HepG2 (cell line): ENCODE measurements around the gene ABCB10. TPM values are rescaled to one million over a fixed set of nuclear protein-coding genes. Genes with fewer than 3 reads are reported as not detected.

Experiments
- ATAC-seq: fragments of 200-7000 bp; cut with Tn5 transposase; 3 replicates; pipeline ENCODE4 v1.9.1; 2020; ENCODE audit warnings: mild to moderate bottlenecking, moderate library complexity
- BruUV-seq: library from RNA; stranded (reverse); fragments of 400-500 nt; replicated peaks from 2 replicates; lab custom pipeline; 2021; lab: Mats Ljungman, UMichigan
- CTCF ChIA-PET: fragments of 300-600 bp; formaldehyde crosslinking; extraction: SDS; loops from one replicate; lab custom pipeline; 2021; ENCODE audit warnings: low total read pairs, inconsistent platforms, low intra/inter-chr PET ratio; lab: Yijun Ruan, JAX
- POLR2A ChIA-PET: fragments of 350-600 bp; sonication (Branson Sonifier 250); formaldehyde crosslinking; loops from one replicate; lab custom pipeline; 2020; ENCODE audit warnings: antibody characterized with exemption, inconsistent platforms; lab: Yijun Ruan, JAX
- DNase-seq: peaks from one replicate; pipeline ENCODE4 v3.0.0-alpha.2; 2015; ENCODE audit warnings: low spot score
- FAIRE-seq: peaks from 3 replicates; lab custom pipeline; 2011; peaks lifted over from hg19 to GRCh38; lab: Jason Lieb, UNC
- H2AFZ ChIP-seq: one replicate; pipeline ENCODE4 v1.6.1; 2011; ENCODE audit warnings: low read length, inconsistent platforms
- H3K27ac ChIP-seq: fragments of 300-600 bp; 3 replicates; pipeline ENCODE4 v1.8.0; 2011; ENCODE audit warnings: mixed run types, mild to moderate bottlenecking, mixed read lengths, low read length, inconsistent platforms; ENCODE audit not compliant: insufficient read depth; ENCODE audit errors: extremely low read length
- H3K27me3 ChIP-seq, 2 experiments: fragments of 200-600 bp in 1 of 2; 2 replicates in 1 of 2; 3 replicates in 1 of 2; pipeline versions ENCODE4 v1.6.0 to v1.8.0; 2011; ENCODE audit warnings: low read length in 2 of 2, mild to moderate bottlenecking in 2 of 2, moderate library complexity in 2 of 2, inconsistent platforms in 1 of 2; ENCODE audit not compliant: insufficient read depth in 2 of 2, control insufficient read depth in 1 of 2
- H3K36me3 ChIP-seq, 2 experiments: fragments of 200-600 bp in 1 of 2; replicated peaks in 1 of 2; 2 replicates in 1 of 2; 3 replicates in 1 of 2; pipeline versions ENCODE4 v1.5.1 to v1.8.0; 2011; ENCODE audit warnings: low read length in 2 of 2, inconsistent platforms in 1 of 2; ENCODE audit not compliant: insufficient read depth in 2 of 2, control insufficient read depth in 1 of 2
- H3K4me1 ChIP-seq: 2 replicates; pipeline ENCODE4 v1.5.1; 2012; ENCODE audit warnings: low read length, inconsistent platforms; ENCODE audit not compliant: insufficient read depth
- H3K4me2 ChIP-seq: 2 replicates; pipeline ENCODE4 v1.6.0; 2011; ENCODE audit warnings: low read depth, low read length, inconsistent platforms
- H3K4me3 ChIP-seq, 3 experiments: fragments of 200-600 bp in 1 of 3; sonication (generic), shearing (Covaris generic) in 1 of 3; replicated peaks in 1 of 3; 2 replicates each; pipeline ENCODE4 v1.5.1; 2011 to 2016; ENCODE audit warnings: low read length in 3 of 3, inconsistent platforms in 2 of 3, low read depth in 2 of 3, mild to moderate bottlenecking in 2 of 3, control low read depth in 1 of 3, mixed read lengths in 1 of 3; ENCODE audit not compliant: insufficient read depth in 1 of 3
- H3K79me2 ChIP-seq: one replicate; pipeline ENCODE4 v1.6.1; 2011; ENCODE audit warnings: low read length, inconsistent platforms; ENCODE audit not compliant: insufficient read depth
- H3K9ac ChIP-seq: 2 replicates; pipeline ENCODE4 v1.6.0; 2011; ENCODE audit warnings: mild to moderate bottlenecking, low read depth, low read length, inconsistent platforms; ENCODE audit not compliant: insufficient read depth
- H3K9me3 ChIP-seq: 2 replicates; pipeline ENCODE4 v1.5.1; 2012; ENCODE audit warnings: mild to moderate bottlenecking, low read length
- H4K20me1 ChIP-seq: 2 replicates; pipeline ENCODE4 v1.6.0; 2011; ENCODE audit warnings: inconsistent platforms, mild to moderate bottlenecking, low read length, moderate library complexity; ENCODE audit not compliant: insufficient read depth
- CBX5 ChIP-seq: sonication (generic); formaldehyde crosslinking; IDR thresholded peaks from 2 replicates; pipeline ENCODE4 v1.4.0; 2020; ENCODE audit warnings: missing genetic modification reagents, borderline replicate concordance
- HOXA7 ChIP-seq: sonication (generic); formaldehyde crosslinking; IDR thresholded peaks from 2 replicates; pipeline ENCODE4 v1.8.1; 2022; ENCODE audit warnings: mild to moderate bottlenecking, missing genetic modification reagents, moderate library complexity
- KLF9 ChIP-seq: IDR thresholded peaks from 2 replicates; pipeline ENCODE4 v1.6.1; 2016; ENCODE audit warnings: low read depth
- MAFG ChIP-seq: sonication (generic); formaldehyde crosslinking; IDR thresholded peaks from 2 replicates; pipeline ENCODE4 v1.5.1; 2020; ENCODE audit warnings: mild to moderate bottlenecking, missing genetic modification reagents
- MLLT10 ChIP-seq: sonication (generic); formaldehyde crosslinking; IDR thresholded peaks from 2 replicates; pipeline ENCODE4 v1.4.0; 2020; ENCODE audit warnings: missing genetic modification reagents
- PTBP1 ChIP-seq: fragments of 200-400 bp; formaldehyde crosslinking; IDR thresholded peaks from 2 replicates; pipeline ENCODE4 v1.6.1; 2018; ENCODE audit warnings: low read length, low read depth; ENCODE audit not compliant: poor library complexity, severe bottlenecking
- RFXANK ChIP-seq: IDR thresholded peaks from 2 replicates; pipeline ENCODE4 v1.6.1; 2016
- SRSF9 ChIP-seq: fragments of 200-400 bp; formaldehyde crosslinking; IDR thresholded peaks from 2 replicates; pipeline ENCODE4 v1.6.1; 2018; ENCODE audit warnings: borderline replicate concordance, mild to moderate bottlenecking, low read depth, low read length; ENCODE audit not compliant: insufficient read depth, poor library complexity, severe bottlenecking
- ZBTB42 ChIP-seq: sonication (generic); formaldehyde crosslinking; IDR thresholded peaks from 2 replicates; pipeline ENCODE4 v1.5.0; 2020; ENCODE audit warnings: mild to moderate bottlenecking, missing genetic modification reagents
- ZNF180 ChIP-seq: sonication (generic); formaldehyde crosslinking; IDR thresholded peaks from 2 replicates; pipeline ENCODE4 v1.4.0; 2020; ENCODE audit warnings: low read depth, missing genetic modification reagents, borderline replicate concordance
- ZNF781 ChIP-seq: sonication (generic); formaldehyde crosslinking; IDR thresholded peaks from 2 replicates; pipeline ENCODE4 v1.5.1; 2020; ENCODE audit warnings: borderline replicate concordance, mild to moderate bottlenecking, missing genetic modification reagents; ENCODE audit errors: not compliant biosample characterization
- ZNF784 ChIP-seq: sonication (generic); formaldehyde crosslinking; IDR thresholded peaks from 2 replicates; pipeline ENCODE4 v1.5.1; 2020; ENCODE audit warnings: missing genetic modification reagents, mild to moderate bottlenecking, borderline replicate concordance
- ZSCAN29 ChIP-seq: sonication (generic); formaldehyde crosslinking; conservative IDR thresholded peaks from 2 replicates; pipeline ENCODE4 v1.4.0; 2020; ENCODE audit warnings: mild to moderate bottlenecking, missing genetic modification reagents
- ZXDC ChIP-seq: sonication (generic); formaldehyde crosslinking; IDR thresholded peaks from 2 replicates; pipeline ENCODE4 v1.5.0; 2020; ENCODE audit warnings: mild to moderate bottlenecking, missing genetic modification reagents
- WGBS: methylation state at CpG from one replicate; pipeline ENCODE4 v1.1.6; 2017; ENCODE audit warnings: low lambda C conversion rate; 5-methylcytosine and 5-hydroxymethylcytosine counted together
- in situ Hi-C: cut with HindIII; loops from 2 replicates; pipeline ENCODE4 v1.10.0; 2017; ENCODE audit warnings: low pct_unique_long_range_greater_than_20kb; ENCODE audit not compliant: extremely low pct_ligation_motif_present
- intact Hi-C: fragments of 100-400 bp; cut with micrococcal nuclease; formaldehyde crosslinking; loops from one replicate; pipeline ENCODE4 v1.10.0; 2022; ENCODE audit not compliant: unreplicated experiment
- polyA plus RNA-seq, 8 experiments: library from polyadenylated mRNA; depleted of rRNA in 3 of 8; stranded (reverse) in 7 of 8; unstranded in 1 of 8; fragments of >200 nt; fragmentation: Illumina TruSeq in 4 of 8; extraction: Trizol in 4 of 8; gene quantifications; 2 replicates each; pipeline versions ENCODE4 v1.2.1 to v1.2.3, GENCODE V29; 2011 to 2016; ENCODE audit warnings: low read depth in 4 of 8, missing spikeins in 1 of 8, mixed read lengths in 1 of 8; ENCODE audit not compliant: insufficient read depth in 1 of 8
- total RNA-seq, 5 experiments: library from RNA; depleted of rRNA; stranded (reverse); fragments of >200 nt; fragmentation: Illumina TruSeq; extraction: Trizol; gene quantifications; 2 replicates each; pipeline ENCODE4 v1.2.3, GENCODE V29; 2016; ENCODE audit warnings: low read depth in 1 of 5
- TF ChIP-seq, protein P1 (sequence below): sonication (generic); formaldehyde crosslinking; IDR thresholded peaks from 2 replicates; pipeline ENCODE4 v1.4.0; 2020; ENCODE audit warnings: missing genetic modification reagents
- TF ChIP-seq, protein P2 (sequence below): sonication (generic); formaldehyde crosslinking; IDR thresholded peaks from 2 replicates; pipeline ENCODE4 v1.4.0; 2020; ENCODE audit warnings: mild to moderate bottlenecking, missing genetic modification reagents

The ABCB10 gene
- total and polyA plus RNA-seq, 2 of the 13 experiments (the other 11 are each of a cell fraction or from before 2014, with no cell fraction given): 11.2 to 28.9 TPM

- in situ Hi-C loops (no loop called here), intact Hi-C loops (loop anchor here (5.0 kb wide), 1 partner anchor 49 kb away; the partner anchor contains the start of gene ABCB10)
- FAIRE-seq (peak; percentile 34), ATAC-seq (peak; percentile 91), DNase-seq (peak; percentile 95)
- H3K36me3 ChIP-seq: peaks cover 2 to 7% of the 10 kb centered on the region in 2 experiments; a peak in 2 of 5 replicates
- H3K27me3 ChIP-seq: no peaks in the 10 kb centered on the region; a peak in 1 of 5 replicates
- H2AFZ ChIP-seq: peak within 1 kb of the TSS; percentile 89
- peaks cover 21% of the 10 kb centered on the region for H3K79me2 ChIP-seq
- peak within 1 kb of the TSS; percentile 98 for H3K4me2 ChIP-seq
- H3K4me3 ChIP-seq: peak within 1 kb of the TSS; percentile 89 to 91 (median 90)
- no peaks in the 10 kb centered on the region; the same call in 1 of the 2 replicates for H4K20me1 ChIP-seq
- ChIA-PET CTCF (no interaction called here), POLR2A (interaction anchor here (0.6 to 3.0 kb wide), 16 partner anchors 11 to 1195 kb away, joined by 3 to 19 read pairs (median 3); partner anchors contain the start of genes ABCB10, CCSAP and RAB4A)
- peak within 1 kb of the TSS; percentile 97 for H3K9ac ChIP-seq
- peaks cover 27% of the 10 kb centered on the region for H3K4me1 ChIP-seq
- WGBS: under 1% methylated on average over 35 of the region's 65 CpGs
- H3K9me3 ChIP-seq: no peaks in the 10 kb centered on the region
- H3K27ac ChIP-seq: peak within 1 kb of the TSS; percentile 97
- no TSS peak for BruUV-seq
- TF ChIP-seq CBX5 (CRISPR knock-in tag): 0 out of 2 replicates have a peak, but pooled peaks have one; percentile 46
- peak; percentile 32; the same call in 1 of the 2 replicates for TF ChIP-seq ZNF784 (CRISPR knock-in tag)
- no peak for TF ChIP-seq MAFG (CRISPR knock-in tag)
- TF ChIP-seq KLF9 (CRISPR knock-in tag): no peak
- TF ChIP-seq, protein P1, sequence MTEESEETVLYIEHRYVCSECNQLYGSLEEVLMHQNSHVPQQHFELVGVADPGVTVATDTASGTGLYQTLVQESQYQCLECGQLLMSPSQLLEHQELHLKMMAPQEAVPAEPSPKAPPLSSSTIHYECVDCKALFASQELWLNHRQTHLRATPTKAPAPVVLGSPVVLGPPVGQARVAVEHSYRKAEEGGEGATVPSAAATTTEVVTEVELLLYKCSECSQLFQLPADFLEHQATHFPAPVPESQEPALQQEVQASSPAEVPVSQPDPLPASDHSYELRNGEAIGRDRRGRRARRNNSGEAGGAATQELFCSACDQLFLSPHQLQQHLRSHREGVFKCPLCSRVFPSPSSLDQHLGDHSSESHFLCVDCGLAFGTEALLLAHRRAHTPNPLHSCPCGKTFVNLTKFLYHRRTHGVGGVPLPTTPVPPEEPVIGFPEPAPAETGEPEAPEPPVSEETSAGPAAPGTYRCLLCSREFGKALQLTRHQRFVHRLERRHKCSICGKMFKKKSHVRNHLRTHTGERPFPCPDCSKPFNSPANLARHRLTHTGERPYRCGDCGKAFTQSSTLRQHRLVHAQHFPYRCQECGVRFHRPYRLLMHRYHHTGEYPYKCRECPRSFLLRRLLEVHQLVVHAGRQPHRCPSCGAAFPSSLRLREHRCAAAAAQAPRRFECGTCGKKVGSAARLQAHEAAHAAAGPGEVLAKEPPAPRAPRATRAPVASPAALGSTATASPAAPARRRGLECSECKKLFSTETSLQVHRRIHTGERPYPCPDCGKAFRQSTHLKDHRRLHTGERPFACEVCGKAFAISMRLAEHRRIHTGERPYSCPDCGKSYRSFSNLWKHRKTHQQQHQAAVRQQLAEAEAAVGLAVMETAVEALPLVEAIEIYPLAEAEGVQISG (CRISPR knock-in tag): peak; percentile 88
- no peak for TF ChIP-seq HOXA7 (CRISPR knock-in tag)
- no peak for TF ChIP-seq SRSF9
- no peak for TF ChIP-seq ZSCAN29
- no peak for TF ChIP-seq RFXANK
- TF ChIP-seq ZNF180 (CRISPR knock-in tag): no peak
- no peak for TF ChIP-seq MLLT10
- TF ChIP-seq ZBTB42: no peak
- TF ChIP-seq, protein P2, sequence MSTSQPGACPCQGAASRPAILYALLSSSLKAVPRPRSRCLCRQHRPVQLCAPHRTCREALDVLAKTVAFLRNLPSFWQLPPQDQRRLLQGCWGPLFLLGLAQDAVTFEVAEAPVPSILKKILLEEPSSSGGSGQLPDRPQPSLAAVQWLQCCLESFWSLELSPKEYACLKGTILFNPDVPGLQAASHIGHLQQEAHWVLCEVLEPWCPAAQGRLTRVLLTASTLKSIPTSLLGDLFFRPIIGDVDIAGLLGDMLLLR (CRISPR knock-in tag): no peak
- no peak for TF ChIP-seq ZXDC (CRISPR knock-in tag)
- TF ChIP-seq PTBP1: no peak
- no peak for TF ChIP-seq ZNF781 (CRISPR knock-in tag)
Observed at GRCh38 chr1:229507951-229508822, 50.3 kb downstream of the ABCB10 start, which contains the start of gene NUP133. TSS of gene NUP133 (minus strand) at chr1:229508341. CDS start at chr1:229508249, 92 bp downstream.
